HG03565 (cell line): ENCODE data around the gene ITGAE.

Experiments used
- ATAC-seq: cut with Tn5 transposase; IDR thresholded peaks from one replicate; pipeline ENCODE4 v1.9.1; 2021; ENCODE audit warnings: mild to moderate bottlenecking, moderate library complexity; ENCODE audit not compliant: unreplicated experiment

Gene ITGAE

GRCh38 chr17:3821101-3821500 lies 20.1 kb upstream of the ITGAE start:
- no peak for ATAC-seq

DNA sequence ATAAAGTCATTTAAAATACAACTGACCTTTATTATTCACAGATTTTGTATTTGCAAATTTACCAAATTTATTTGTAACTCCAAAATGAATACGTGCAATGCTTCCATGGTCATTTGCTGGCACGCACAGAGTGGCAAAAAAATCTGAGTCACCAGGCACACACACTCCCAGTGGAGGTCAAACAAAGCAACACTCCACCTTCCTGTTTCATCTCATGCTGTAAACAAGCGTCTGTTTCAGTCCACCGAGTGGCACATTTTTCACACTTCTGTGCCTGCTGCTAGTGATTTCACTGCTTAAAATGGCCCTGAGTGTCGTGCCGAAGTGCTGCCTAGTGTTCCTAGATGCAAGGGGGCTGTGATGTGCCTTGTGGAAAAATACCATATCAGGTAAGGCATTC lies 17.8 kb upstream of the ITGAE start:
- no peak for ATAC-seq

- ATAC-seq: no peak
Observed at GRCh38 chr17:3817851-3818605, 17.0 kb upstream of the ITGAE start.

DNA sequence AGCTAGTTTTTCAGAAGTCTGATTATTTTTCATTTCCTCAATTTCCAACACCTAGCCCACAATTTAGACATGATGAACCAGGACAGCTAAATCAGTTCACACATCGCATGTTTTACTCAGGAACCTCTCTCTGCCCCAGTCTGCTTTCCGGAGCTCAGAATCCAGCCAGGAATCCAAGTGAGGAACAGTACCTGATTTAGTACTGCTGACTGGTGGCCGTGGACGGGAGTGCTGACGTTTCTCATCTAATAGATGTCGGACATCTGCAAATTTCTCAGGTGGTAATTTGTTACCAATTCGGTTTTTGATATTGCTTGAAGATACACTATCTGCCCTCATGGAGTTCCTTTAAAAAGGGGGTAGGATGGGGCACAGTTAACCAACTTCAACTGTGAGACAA lies 14.9 kb upstream of the ITGAE start:
- no peak for ATAC-seq

DNA sequence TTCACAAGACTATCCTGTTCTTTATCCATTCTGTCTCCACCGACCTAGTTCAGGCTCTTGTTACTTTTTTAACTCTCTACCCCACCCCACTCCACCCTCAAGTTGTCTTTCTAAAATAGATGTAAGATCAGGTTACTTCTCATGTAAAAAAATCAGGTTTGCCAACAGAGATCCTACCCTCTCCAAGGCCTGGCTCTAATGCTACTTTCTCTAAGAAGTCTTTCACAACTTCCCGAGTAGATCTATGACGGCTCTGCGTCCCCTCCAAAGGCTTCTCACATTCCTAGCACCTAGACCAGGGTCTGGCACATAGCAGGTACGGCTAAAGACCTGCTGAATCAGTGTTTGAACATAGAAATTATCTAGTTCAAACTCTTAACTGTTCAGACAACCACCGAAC lies 14.1 kb upstream of the ITGAE start:
- no peak for ATAC-seq

- ATAC-seq: no peak
Observed at GRCh38 chr17:3814361-3814760, 13.4 kb upstream of the ITGAE start.

DNA sequence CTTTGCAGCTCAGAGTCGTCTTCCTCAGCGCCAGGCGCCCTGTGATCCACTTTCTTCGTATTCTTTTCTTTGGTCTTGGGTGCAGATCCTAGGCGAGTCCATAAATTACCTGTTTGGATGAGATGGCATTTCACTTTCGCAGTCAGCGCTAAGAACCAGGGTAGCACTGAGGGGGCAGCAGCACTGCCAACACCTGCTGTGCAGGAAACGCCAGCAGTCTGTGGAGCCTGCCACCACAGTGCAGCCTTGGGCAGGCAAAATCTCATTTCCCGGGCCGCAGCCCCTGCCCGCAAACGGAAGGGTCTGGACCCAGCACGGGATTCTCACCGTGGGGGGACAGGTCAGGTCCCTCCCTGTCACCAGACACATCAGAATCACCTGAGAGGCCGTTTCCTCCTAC lies 12.2 kb upstream of the ITGAE start:
- ATAC-seq: no peak

DNA sequence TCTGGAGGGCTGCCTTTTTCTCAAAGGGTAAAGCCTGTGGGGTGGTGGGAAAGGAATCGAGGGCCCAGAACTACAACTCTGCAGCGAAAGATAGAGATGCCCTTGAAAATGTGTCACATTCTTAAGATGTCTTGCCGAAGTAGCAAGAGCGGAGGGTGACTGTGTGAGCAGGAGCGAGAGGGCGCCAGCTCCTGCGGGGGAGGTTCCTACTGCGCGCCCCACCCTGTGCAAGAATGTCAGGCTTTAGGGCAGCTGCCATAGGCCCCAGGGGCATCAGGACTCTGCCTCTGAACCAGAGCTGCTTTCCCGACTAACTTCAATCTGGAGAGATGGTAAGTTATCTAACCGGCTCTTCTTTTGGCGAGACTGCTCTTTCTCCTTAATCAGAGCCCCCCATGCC lies 11.8 kb upstream of the ITGAE start:
- no peak for ATAC-seq

GRCh38 chr17:3812284-3812683 lies 11.3 kb upstream of the ITGAE start:
- no peak for ATAC-seq

DNA sequence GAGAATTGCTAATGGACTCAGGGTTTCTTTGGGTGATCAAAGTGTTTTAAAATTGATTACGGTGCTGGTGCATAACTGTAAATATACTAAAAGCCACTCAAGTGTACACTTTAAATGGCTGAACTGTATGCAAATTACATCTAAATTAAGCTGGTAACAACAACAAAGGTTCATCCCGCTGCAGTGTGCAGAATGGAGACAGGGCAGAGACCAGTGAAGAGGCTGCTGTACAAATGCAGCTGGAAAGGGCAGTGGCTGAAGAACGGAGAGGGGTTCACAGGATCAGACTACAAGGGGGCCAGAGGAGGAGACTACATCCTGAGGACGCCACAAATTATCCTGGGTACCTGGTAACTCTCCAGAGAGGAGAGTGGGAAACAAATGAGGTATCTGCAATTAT lies 9.0 kb upstream of the ITGAE start:
- no peak for ATAC-seq

- ATAC-seq: no peak
Observed at GRCh38 chr17:3809135-3809534, 8.1 kb upstream of the ITGAE start.

DNA sequence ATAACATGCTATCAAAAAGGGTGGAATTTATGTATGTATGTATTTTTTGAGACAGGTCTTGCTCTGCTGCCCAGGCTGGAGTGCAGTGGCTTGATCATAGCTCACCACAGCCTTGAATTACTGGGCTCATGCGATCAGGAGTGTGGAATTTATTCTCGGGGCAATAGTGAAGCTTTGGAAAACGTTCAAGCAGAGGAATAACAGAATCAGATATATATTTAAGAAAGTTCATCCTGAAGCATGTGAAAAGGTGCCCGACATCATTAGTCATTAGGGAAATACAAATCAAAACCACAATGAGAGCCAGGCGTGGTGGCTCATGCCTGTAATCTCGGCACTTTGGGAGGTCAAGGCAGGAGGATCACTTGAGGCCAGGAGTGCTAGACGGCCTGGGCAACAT lies 7.7 kb upstream of the ITGAE start:
- ATAC-seq: no peak

DNA sequence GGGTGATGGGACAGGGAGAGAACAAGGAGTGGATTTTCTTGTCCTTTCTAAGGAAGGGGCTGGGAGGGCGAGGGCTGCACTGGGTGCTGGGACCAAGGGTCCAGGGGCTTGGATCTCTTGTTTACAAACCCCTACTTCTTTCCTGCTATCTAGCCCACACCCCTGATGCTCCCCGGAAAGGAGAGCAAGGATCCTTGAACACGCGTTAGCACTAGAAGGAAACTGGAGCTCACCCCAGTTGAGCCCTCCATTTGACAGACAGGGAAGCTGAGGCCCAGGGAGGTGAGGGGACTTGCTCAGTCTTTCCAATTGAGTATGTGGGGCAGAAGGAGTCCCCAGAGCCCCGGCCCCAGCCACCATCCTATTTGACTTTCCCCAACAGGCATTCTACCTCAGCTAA lies 4.6 kb upstream of the ITGAE start:
- no peak for ATAC-seq

DNA sequence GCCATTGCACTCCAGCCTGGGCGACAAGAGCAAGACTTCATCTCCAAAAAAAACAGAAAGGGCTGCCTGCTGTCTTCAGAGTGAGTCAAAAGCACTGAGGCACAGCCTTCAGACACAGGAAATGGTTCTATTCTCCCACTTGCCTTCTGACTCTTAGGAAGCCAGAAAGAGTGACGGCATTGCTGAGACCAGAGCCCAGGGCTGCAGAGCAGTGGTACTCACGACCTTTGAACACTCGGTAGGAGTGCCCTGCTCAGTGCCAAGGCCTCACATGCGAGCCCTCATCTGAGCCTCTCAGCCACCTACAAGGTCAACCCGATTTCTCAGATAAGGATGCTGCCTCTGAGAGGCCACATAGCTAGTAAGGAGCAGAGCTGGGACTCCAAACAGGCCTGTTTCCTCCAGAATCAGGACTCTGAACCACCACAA lies 3.5 kb upstream of the ITGAE start:
- no peak for ATAC-seq

DNA sequence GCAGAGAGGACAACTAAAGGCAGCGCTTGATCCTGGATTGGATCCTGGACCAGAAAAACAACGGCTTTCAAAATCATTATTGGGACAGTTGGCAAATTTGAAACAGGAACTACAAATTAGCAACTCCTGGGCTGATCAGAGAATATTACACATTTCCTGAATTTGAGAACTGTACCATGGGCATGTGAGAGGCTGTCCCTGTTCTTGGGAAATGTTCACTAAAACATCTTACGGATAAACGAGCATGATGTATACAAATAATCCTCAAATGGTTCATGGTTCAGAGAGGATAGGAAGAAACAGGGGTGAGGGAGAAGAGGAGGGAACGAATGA lies 2.3 kb upstream of the ITGAE start:
- ATAC-seq: no peak

DNA sequence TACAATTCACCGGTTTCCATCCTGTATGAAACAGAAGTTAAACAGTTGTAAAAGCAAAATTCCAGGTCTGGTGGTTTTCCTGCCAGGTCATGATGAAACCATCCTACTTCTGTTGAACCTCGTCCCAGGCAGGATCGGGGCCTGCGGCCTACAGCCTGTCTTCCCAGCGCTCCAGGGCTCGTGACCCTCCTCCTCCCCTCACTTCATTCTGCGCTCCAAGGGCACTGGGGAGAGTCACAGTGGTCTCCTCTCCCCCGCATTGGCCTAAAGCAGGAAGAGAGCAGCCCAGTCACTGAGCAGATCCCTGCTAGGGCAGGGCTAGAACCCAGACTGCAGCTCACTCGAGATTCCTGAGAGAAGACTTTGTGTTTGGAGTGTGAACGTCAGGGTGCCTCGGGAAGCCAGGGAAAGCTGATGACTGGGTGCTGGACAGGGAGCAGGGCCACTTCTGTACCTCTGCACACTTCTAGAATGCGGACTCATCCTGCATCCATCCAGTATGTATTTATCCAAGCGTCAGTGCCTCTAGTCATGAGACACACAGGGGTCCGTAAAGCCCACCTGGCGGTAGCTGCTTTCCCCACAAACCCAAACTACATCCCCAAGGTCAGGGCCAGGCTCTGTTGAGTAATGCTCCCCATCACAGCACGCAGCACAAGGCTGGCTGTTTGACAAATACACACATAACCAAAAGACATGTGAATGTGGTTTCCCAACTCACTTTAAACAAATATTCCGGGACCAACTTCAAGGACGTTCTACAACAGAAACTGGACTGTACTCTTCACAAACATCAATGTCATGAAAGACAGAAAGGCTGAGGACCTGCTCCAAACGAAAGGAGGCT lies 1.7 kb upstream of the ITGAE start:
- no peak for ATAC-seq

DNA sequence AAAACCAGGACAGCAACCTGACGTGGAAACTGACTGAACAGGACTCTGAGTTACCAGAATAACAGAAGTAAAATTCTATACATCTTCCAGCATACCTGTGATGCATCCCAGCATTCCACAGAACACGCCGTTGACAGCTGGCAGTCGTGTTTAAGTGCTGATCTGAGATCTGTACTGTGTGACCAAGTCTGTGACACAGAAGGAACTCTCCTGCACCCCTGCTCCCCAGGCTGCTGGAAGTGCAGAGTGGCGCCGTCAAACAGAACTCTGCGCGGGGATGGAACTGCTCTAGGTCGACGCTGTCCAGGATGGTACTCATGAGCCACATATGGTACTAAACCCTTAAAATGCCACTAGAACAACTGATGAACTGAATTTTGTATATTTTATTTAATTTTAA lies 804 bp upstream of the ITGAE start:
- no peak for ATAC-seq

DNA sequence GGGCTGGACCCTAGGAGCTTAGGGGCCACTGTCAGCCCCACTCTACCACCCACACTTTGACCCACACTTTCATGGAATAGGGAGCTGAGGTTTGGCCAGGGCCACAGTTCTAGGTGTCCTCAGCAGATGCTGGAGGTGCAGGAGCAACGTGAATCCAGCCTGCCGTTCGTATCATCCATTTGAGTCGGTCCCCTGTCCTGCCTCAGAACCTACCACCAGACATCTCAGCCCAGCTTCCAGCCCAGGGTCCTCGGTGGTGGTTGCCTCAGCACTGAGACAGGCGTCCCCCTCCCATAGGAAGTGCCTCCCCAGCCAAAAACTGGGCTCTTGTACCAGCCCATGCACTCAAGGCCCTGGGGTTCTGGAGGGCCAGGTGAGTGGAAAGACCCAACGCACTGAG lies 359 bp upstream of the ITGAE start:
- ATAC-seq: no peak

- ATAC-seq: no peak
Observed at GRCh38 chr17:3799181-3799945, 1.6 kb downstream of the ITGAE start.

DNA sequence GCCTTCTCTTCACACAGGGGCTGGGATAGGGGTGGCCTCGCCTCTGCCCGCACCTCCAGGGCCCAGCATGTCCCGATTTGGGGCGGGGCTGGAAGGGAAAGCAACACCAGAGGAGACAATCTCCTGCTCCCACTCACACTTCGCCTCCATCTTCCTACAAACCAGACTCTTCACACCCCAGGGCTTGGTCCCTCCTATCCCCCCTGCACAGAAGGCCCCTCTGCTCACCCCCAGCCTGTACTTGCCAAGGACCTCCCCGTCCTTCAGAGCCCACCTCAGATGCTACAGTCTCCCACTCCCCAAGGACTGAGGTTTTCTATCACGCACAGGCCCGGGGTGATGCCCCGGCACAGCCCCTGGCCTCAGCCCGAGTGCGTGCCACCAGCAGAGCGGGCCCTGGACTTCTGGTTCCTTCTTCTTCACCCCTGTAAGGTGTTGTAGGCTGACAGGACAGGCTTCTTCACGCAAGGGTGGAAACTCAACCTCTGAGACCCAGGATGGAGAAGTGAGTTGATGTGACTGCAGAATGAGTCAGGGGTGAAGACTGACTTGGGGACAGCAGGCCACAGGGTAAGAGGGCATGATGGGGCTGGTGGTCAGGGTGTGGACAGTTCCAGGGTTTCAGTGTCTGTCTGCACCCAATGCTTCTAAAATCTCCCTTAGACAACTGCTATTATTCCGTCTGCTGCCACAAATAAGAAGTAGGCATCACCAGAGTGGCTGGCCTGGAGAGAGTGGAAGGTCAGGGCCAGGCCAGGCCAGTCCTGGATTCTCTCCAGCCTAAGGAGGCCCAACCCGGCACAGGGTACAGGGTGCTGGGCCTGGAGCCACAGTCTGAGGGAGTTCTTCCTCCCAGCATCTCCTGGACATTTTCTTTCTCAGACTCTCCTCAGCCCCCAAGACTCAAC lies 2.5 kb downstream of the ITGAE start:
- ATAC-seq: no peak

GRCh38 chr17:3796822-3797170 lies 4.2 kb downstream of the ITGAE start:
- ATAC-seq: peak; percentile 20
